ENCODE results near the gene CLTA. TPM values are rescaled to one million over a fixed set of nuclear protein-coding genes. Genes with fewer than 3 reads are reported as not detected.
"Not testable (repeated sequence)": the region's sequence is repeated elsewhere in the genome, so short reads cannot be mapped to it uniquely, and the experiment has no call there.

Gene CLTA
- polyA plus RNA-seq, 3 donors: 260 to 301 (median 281) TPM

- DNase-seq: not testable (repeated sequence)
Observed at GRCh38 chr9:36175209-36175608, 15.5 kb upstream of the CLTA start.

- not testable (repeated sequence) for DNase-seq
Observed at GRCh38 chr9:36176496-36176895, 14.2 kb upstream of the CLTA start.

- DNase-seq: no peak
Observed at GRCh38 chr9:36177571-36177970, 13.2 kb upstream of the CLTA start.

- not testable (repeated sequence) for DNase-seq
Observed at GRCh38 chr9:36180243-36180642, 10.5 kb upstream of the CLTA start.

- no peak for DNase-seq
Observed at GRCh38 chr9:36187414-36187813, 3.3 kb upstream of the CLTA start.

- no peak for DNase-seq
Observed at GRCh38 chr9:36188212-36188611, 2.5 kb upstream of the CLTA start.

- no peak for DNase-seq
Observed at GRCh38 chr9:36189976-36190375, 745 bp upstream of the CLTA start.

- no peak for DNase-seq
Observed at GRCh38 chr9:36191290-36191645, 547 bp downstream of the CLTA start.

- DNase-seq: peak; percentile 36
Observed at GRCh38 chr9:36191686-36192085, 965 bp downstream of the CLTA start.

GRCh38 chr9:36192196-36192595 is 1.5 kb downstream of the CLTA start:
- DNase-seq: peak; percentile 72

- no peak for DNase-seq
Observed at GRCh38 chr9:36193023-36193422, 2.3 kb downstream of the CLTA start.

- no peak for DNase-seq
Observed at GRCh38 chr9:36194326-36195000, 3.7 kb downstream of the CLTA start.

- no peak for DNase-seq
Observed at GRCh38 chr9:36204906-36205547, 14.3 kb downstream of the CLTA start.

GRCh38 chr9:36207016-36207415 is 16.3 kb downstream of the CLTA start:
- DNase-seq: no peak

GRCh38 chr9:36207546-36208012 is 16.9 kb downstream of the CLTA start:
- no peak for DNase-seq

GRCh38 chr9:36208521-36209253 is 18.0 kb downstream of the CLTA start:
- DNase-seq: no peak

- DNase-seq: no peak
Observed at GRCh38 chr9:36210722-36211121, 20.0 kb downstream of the CLTA start.

- no peak for DNase-seq
Observed at GRCh38 chr9:36211510-36211909, 20.8 kb downstream of the CLTA start.

- no peak for DNase-seq
Observed at GRCh38 chr9:36213387-36213786, 22.7 kb downstream of the CLTA start.

GRCh38 chr9:36213989-36214388 is 23.3 kb downstream of the CLTA start:
- DNase-seq: no peak

- DNase-seq: no peak
Observed at GRCh38 chr9:36214571-36214970, 23.9 kb downstream of the CLTA start.

- no peak for DNase-seq
Observed at GRCh38 chr9:36217256-36217968, 26.7 kb downstream of the CLTA start.

Data from renal pelvis (tissue), 4 donors.